ENCODE measurements around the gene ACBD6.

- TF ChIP-seq HDAC2 (IDR thresholded peaks at IDR 0.05) (no peak), CREB1 (IDR thresholded peaks at IDR 0.05; ENCODE audit: low read depth) (no peak), JUND (IDR thresholded peaks at IDR 0.05; ENCODE audit: low read depth, low read length) (no peak), CTCF (IDR thresholded peaks at IDR 0.05 in 2 of 3, conservative IDR thresholded peaks at IDR 0.05 in 1 of 3; ENCODE audit: control insufficient read depth in 2 of 3, extremely low read depth in 1 of 3, insufficient read depth in 1 of 3, low read depth in 3 of 3, low read length in 3 of 3) (no peak)
These were observed 68.5 kb downstream of the ACBD6 start for GRCh38 chr1:180433873-180434272.

Measured in GM12878 (cell line).